ENCODE data around the gene NHS. TPM values are rescaled to one million over a fixed set of nuclear protein-coding genes. Genes with fewer than 3 reads are reported as not detected.
"Not testable (repeated sequence)": the region's sequence is repeated elsewhere in the genome, so short reads cannot be mapped to it uniquely, and the experiment has no call there.

The NHS gene
- total RNA-seq, 6 experiments from 2014 or later = 2.8 to 6.1 (median 4.9) TPM

DNA sequence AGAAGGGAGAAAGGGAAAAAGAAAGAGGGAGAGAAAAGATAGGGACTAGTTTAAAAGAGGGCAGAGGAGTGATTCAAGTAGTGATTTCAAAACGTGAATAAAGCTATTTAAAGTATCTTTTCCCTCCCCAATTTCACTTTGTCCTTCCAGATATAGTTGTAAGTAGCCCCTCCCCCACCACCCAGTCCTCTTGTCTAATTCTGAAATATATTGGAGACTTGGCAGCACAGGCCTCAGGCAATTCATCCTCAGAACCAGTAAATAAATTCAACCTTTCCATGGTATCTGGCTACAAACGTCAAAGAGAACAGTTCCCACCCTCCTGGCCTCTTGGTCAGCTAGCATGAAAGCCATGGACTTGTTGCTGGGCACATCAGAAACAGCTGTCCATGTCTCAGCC, 192.8 kb downstream of the NHS start:
- no peaks in the 10 kb centered on the region for H3K36me3 Mint-ChIP-seq (ENCODE audit: low read depth)

DNA sequence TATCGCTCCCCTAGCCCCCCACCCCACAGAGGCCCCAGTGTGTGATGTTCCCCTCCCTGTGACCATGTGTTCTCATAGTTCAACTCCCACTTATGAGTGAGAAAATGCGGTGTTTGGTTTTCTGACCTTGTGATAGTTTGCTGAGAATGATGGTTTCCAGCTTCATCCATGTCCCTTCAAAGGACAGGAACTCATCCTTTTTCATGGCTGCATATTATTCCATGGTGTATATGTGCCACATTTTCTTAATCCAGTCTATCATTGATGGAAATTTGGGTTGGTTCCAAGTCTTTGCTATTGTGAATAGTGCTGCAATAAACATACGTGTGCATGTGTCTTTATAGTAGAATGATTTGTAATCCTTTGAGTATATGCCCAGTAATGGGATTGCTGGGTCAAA, 193.8 kb downstream of the NHS start:
- H3K4me3 Mint-ChIP-seq; H3K27me3 Mint-ChIP-seq (ENCODE audit: insufficient read depth); H3K36me3 Mint-ChIP-seq (ENCODE audit: low read depth): not testable (repeated sequence)

More for the DNA sequence above, 192.8 kb downstream of the NHS start:
- H3K4me1 Mint-ChIP-seq (ENCODE audit: low read depth) = peaks cover 22% of the 10 kb centered on the region
- DNase-seq = no peak
- no peaks in the 10 kb centered on the region for H3K27me3 Mint-ChIP-seq (ENCODE audit: insufficient read depth)
- no peak overlapping the region for H3K27ac Mint-ChIP-seq
- H3K4me3 Mint-ChIP-seq = no peak overlapping the region
- no peaks in the 10 kb centered on the region for H3K9me3 Mint-ChIP-seq
- TF ChIP-seq, protein P1, sequence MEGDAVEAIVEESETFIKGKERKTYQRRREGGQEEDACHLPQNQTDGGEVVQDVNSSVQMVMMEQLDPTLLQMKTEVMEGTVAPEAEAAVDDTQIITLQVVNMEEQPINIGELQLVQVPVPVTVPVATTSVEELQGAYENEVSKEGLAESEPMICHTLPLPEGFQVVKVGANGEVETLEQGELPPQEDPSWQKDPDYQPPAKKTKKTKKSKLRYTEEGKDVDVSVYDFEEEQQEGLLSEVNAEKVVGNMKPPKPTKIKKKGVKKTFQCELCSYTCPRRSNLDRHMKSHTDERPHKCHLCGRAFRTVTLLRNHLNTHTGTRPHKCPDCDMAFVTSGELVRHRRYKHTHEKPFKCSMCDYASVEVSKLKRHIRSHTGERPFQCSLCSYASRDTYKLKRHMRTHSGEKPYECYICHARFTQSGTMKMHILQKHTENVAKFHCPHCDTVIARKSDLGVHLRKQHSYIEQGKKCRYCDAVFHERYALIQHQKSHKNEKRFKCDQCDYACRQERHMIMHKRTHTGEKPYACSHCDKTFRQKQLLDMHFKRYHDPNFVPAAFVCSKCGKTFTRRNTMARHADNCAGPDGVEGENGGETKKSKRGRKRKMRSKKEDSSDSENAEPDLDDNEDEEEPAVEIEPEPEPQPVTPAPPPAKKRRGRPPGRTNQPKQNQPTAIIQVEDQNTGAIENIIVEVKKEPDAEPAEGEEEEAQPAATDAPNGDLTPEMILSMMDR (IDR thresholded peaks at IDR 0.05) = no peak

DNA sequence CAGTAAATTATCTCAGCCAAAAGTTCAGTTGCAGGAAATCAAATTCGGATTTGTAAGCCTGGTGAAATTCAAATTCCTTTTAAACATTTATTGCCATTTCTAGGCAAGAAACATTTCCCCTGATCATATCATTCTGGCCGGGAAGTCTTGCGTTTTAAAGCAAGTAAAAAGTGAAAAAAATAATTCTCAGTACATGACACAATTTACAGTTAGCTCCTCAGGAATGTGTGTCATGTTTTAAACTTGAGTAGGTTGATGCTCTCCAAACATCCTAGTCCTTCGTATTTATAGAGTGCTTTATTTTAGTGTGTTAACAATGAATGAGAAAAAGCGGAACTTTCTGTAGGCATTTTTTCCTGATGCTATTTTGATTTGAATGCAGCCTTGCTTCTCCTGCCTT, 204.0 kb downstream of the NHS start:
- Mint-ChIP-seq H3K27ac (peak overlapping the region; percentile 84), H3K9me3 (no peaks in the 10 kb centered on the region), H3K4me1 (ENCODE audit: low read depth) (peaks cover 69% of the 10 kb centered on the region), H3K27me3 (ENCODE audit: insufficient read depth) (peaks cover 3% of the 10 kb centered on the region; the same call in 1 of the 2 replicates), H3K36me3 (ENCODE audit: low read depth) (no peaks in the 10 kb centered on the region), H3K4me3 (peak overlapping the region; percentile 55)
- TF ChIP-seq, protein P1 (IDR thresholded peaks at IDR 0.05) = no peak
- DNase-seq = peak; percentile 32

More for the DNA sequence above, 193.8 kb downstream of the NHS start:
- not testable (repeated sequence) for DNase-seq, H3K27ac Mint-ChIP-seq, H3K9me3 Mint-ChIP-seq
- H3K4me1 Mint-ChIP-seq (ENCODE audit: low read depth) = peaks cover 14% of the 10 kb centered on the region

DNA sequence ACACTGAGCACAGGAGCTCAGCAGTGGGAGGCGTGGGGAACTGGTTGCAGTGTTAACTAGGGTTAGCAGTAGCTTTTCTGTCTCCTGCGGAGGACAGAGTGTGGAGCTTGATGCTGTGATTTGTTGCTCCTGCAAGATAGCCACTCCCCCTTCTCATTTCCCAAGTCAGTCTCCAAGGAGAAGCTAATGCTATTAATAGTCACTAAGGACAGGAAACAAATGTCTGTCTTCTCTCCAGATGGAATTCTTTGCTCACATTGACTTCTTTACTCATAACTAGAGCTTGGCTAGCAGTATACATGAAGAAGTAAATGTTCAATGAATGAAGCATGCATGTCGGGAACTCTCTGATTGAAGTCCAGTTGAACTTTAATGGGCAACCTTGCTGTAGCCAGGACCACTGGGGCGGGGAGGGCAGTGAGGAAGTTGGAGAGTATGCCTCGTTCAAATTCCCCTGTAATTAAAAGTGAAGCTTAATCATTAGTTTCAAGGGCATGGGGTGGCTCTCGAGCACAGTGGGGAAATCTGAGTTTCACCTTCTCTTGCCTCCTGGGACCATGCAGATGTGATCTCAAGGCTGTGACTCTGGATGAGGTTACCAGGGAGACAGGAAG, 205.6 kb downstream of the NHS start:
- H3K36me3 Mint-ChIP-seq (ENCODE audit: low read depth) = no peaks in the 10 kb centered on the region
- TF ChIP-seq, protein P1 (IDR thresholded peaks at IDR 0.05) = no peak
- DNase-seq = peak; percentile 58
- peaks cover 74% of the 10 kb centered on the region for H3K4me1 Mint-ChIP-seq (ENCODE audit: low read depth)
- H3K27me3 Mint-ChIP-seq (ENCODE audit: insufficient read depth) = no peaks in the 10 kb centered on the region
- H3K9me3 Mint-ChIP-seq = no peaks in the 10 kb centered on the region
- H3K27ac Mint-ChIP-seq = peak overlapping the region; percentile 91
- peak overlapping the region; percentile 73 for H3K4me3 Mint-ChIP-seq

DNA sequence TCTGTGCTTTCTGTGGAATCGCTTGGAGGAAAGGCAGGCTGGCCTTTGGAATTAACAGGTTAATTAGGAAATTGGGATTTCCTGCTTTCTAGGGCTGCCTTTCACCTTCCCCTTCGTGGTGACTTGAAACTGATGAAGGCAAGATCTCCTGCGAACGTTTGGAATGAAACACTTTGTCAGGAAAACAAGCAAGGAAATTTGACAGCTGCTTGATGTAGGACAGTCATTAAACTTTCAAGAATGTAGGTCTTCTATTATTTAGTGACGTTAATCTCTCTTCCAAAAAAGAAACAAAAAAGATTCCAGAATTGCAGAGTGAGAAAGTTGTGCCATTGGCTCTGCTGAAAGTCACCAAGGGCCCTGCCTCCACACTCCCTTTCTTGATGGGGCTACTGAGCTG, 206.6 kb downstream of the NHS start:
- Mint-ChIP-seq H3K27ac (no peak overlapping the region), H3K9me3 (no peaks in the 10 kb centered on the region), H3K4me3 (no peak overlapping the region), H3K36me3 (ENCODE audit: low read depth) (no peaks in the 10 kb centered on the region), H3K4me1 (ENCODE audit: low read depth) (peaks cover 64% of the 10 kb centered on the region), H3K27me3 (ENCODE audit: insufficient read depth) (no peaks in the 10 kb centered on the region)
- TF ChIP-seq, protein P1 (IDR thresholded peaks at IDR 0.05) = no peak
- no peak for DNase-seq

DNA sequence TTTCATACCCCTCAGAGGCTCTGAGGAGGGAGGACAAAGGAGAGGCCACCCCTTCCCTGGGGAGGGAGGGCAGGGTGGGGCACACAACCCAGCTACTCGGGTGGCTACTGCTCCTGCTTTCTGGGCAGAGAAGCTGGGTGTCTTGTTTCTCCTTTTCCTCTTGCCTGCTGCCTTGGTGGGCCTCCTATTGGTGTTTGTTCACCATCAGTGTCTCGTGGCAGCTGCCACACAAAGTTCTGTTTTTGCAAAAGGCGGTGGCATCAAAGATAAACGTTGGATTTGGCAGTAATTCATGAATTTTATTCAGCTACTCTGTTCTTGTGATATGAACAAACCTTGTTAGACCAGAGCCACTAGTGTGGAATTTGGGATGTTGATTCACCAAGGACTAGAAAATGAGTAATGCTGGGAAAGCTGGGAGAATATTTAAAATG, 209.3 kb downstream of the NHS start:
- H3K9me3 Mint-ChIP-seq = no peaks in the 10 kb centered on the region
- H3K4me3 Mint-ChIP-seq = peak overlapping the region; percentile 71
- peak; percentile 62 for DNase-seq
- peaks cover 60% of the 10 kb centered on the region for H3K4me1 Mint-ChIP-seq (ENCODE audit: low read depth)
- peak overlapping the region; percentile 89 for H3K27ac Mint-ChIP-seq
- TF ChIP-seq, protein P1 (IDR thresholded peaks at IDR 0.05) = no peak
- H3K27me3 Mint-ChIP-seq (ENCODE audit: insufficient read depth) = no peaks in the 10 kb centered on the region
- H3K36me3 Mint-ChIP-seq (ENCODE audit: low read depth) = no peaks in the 10 kb centered on the region

All from HFFc6 (cell line).